Activated naive CD8-positive, alpha-beta T cell treated with anti-CD3 and anti-CD28 coated beads, Interleukin-2, amount 50 U/mL, for 16 hours (primary cell): ENCODE measurements around the gene FGF14.

Experiments used
- DNase-seq: peaks from one replicate; pipeline ENCODE4 v3.0.0-alpha.2; 2020; ENCODE audit warnings: low read depth, low spot score

Gene FGF14

GRCh38 chr13:102367836-102368235, 34.0 kb downstream of the FGF14 start:
- DNase-seq = no peak

DNA sequence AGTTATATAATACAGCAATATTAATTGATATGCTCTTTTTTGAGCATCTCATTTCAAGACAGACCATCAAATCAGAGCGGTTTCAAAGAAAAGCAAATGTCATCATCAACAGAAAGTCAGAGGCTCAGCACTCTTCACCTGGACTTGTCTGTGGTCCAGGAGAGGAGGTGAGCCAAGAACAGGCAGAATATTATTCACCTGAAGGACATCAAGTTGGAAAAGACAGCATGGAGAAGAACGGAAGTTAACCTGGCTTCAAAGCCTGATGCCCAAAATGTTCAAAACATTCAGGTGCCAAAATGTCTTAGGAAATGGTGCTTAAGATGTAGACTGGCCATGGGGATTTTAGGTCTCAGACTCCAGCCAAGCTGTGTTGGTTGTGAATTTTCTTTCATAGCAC, 40.7 kb downstream of the FGF14 start:
- DNase-seq = no peak

DNA sequence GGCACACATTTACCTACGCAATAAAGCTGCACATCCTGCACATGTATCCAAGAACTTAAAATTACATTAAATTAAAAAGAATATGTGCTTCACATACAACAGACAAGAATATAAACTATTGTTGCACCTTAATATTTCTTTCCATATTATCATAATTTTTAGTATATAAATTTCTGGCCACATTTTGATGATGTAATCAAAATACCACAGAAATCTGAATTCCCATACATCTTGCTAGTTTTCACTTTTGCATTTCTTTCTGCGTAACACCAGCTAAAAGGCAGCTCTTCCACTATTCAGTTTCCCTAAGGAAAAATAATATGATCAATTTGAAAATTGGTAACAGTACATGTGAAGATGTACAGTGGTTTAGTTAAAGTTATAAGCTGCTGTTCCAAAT, 42.6 kb downstream of the FGF14 start:
- no peak for DNase-seq

GRCh38 chr13:102355251-102355650, 46.6 kb downstream of the FGF14 start:
- no peak for DNase-seq

DNA sequence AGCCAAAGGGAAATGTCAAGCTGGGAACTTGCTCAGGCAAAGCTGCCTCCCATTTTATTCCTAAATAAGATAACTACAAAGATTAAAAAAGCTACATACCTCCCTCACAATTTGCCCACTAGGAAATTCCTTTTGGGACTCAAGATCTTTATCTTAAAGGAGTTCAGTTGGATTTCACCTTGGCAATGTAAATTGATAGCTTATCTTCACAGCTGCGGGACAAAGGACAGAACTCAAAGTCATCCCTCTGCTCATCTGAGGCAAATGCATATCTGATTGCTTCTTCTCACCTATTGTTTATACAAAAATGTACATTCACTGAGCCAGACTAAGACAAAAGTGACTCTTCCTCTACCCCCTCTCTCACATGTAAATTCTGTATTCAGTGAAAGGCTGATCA, 47.8 kb downstream of the FGF14 start:
- no peak for DNase-seq

GRCh38 chr13:102351521-102351920, 50.3 kb downstream of the FGF14 start:
- DNase-seq = no peak

DNA sequence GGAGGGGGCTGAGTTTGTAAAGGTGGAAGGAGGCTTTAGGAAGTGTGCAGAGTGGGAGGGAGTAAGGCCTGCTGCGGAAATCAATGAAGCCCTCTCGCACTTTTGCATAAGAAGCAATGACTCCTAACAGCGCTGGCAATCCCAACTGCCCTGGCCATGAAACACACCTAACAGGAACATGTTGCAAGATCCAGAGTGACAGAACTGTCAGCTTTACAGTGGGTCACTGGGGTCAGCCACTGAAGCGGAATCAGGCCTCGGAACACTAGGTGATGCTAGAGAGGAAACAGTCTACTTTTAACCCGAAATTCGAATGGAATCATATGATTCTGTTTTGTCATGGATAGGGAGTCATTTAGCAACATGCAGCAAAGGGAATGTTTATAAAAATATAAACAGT, 54.4 kb downstream of the FGF14 start:
- DNase-seq = no peak

GRCh38 chr13:102346769-102347168, 55.1 kb downstream of the FGF14 start:
- DNase-seq = no peak

- no peak for DNase-seq
These were observed 57.4 kb downstream of the FGF14 start for GRCh38 chr13:102344410-102344809.

GRCh38 chr13:102333320-102334198, 68.3 kb downstream of the FGF14 start:
- DNase-seq = no peak

DNA sequence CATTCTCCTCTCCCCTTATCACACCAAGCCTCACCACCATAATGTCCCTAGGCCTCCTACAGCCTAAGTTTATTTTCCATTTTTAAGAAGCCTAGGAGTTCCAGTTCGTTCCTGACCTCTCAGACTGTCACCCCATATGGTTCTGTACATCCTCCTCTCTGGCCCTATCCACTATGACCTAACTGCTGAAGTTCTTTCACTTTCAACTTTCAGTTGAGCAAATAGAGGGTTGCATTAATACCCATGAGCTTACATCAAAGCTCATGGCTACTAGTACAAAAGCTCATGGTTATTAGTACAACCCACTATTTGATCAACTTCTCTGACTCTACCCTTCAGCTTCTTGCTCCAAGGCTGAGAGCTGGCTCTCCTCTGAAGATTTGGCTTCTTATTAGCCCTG, 72.9 kb downstream of the FGF14 start:
- DNase-seq = no peak

DNA sequence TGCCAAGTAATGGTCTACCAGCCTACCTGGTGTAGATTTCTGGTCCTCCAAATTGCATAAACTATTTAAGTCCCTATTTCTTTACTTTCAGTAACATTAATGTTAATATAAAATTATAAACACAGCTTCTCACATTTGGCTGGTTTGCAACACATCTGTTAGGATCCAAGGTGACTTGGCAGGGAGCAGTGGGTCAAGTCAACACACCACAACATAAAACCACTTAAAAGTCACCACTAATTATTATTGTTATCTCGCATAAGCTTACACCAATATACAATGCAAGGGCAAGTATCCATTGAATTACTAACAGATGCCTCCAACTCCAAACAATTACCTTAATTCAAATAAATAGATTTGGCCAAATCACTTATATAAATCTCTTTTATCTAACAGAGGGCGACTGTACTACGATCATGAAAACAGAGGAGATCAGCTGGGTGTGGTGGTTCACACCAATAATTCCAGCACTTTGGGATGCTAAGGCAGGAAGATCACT, 74.7 kb downstream of the FGF14 start:
- DNase-seq = no peak

GRCh38 chr13:102326381-102327118, 75.3 kb downstream of the FGF14 start:
- DNase-seq = no peak

- DNase-seq = no peak
These were observed 76.5 kb downstream of the FGF14 start for GRCh38 chr13:102325321-102325720.

DNA sequence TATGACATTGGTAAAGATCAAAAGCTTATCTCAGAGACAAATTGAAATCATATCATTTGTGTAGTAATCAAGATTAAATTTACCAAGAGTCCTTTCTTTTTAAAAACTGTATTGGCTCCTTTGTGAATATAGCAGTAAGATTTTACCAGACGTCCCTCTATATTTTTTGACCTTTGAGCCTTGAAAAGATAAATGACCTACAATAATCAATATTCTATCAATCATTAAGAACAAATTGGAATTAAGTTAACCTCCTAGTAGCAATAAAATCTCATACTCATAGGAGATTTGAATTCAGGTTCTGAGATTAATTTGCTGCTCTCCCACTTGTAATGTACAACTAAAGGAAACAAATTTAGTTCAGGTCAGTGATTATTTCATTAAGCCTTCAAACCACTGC, 78.3 kb downstream of the FGF14 start:
- DNase-seq = no peak

GRCh38 chr13:102323012-102323411, 78.8 kb downstream of the FGF14 start:
- no peak for DNase-seq

DNA sequence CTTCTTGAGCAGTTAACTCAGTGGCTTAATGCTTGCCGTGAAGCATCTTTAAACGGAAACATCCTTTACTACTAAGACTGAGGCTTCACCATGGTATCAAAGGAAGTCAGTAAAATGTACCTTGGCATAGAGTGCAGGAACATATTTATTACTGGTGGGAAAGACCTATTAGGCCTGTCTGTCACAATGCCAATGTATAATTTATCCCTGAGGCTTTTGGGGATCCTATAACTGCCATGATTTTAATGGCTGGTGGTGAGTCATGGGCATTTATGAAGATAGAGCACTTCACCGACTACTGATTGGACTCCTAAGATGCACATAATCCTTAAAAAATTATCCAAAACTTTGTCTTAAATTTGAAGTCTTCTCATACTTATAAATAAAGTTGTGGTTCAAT, 79.6 kb downstream of the FGF14 start:
- no peak for DNase-seq

DNA sequence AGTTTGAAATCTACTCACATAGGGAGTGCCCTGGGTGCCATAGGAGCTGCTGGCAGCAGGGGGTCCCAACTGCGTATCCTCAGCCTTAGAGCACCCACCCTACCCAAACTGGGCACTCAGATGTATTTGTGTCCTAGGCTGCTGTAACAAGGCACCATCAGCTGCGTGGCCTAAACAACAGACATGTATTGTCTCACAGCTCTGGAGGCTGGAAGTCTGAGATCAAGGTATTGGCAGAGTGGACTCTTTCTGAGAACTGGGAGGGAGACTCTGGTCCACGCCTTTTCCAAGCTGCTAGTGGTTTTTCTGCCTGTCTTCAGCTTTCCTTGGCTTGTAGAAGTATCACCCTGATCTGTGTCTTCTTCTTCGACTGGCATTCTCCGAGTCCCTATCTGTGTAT, 83.6 kb downstream of the FGF14 start:
- DNase-seq = no peak

- DNase-seq = no peak
These were observed 84.3 kb downstream of the FGF14 start for GRCh38 chr13:102317593-102317992.

DNA sequence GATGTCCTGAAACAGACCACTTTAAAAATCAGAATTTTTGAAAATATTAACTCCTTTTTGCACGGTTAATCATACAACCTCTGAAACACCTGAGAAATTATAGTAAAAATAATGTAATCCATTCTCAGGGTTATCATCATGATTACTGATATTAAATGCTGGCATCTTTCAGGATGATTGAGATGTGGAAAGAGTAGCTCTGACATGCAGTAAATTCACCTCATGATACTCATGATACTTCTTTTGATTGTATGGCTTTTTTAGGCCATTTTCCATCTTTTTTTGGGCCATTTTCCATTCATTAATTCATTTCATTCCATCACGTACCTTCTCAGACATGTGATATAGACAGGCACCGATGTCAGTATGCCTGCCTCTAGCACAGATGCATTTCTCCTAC, 85.1 kb downstream of the FGF14 start:
- no peak for DNase-seq

DNA sequence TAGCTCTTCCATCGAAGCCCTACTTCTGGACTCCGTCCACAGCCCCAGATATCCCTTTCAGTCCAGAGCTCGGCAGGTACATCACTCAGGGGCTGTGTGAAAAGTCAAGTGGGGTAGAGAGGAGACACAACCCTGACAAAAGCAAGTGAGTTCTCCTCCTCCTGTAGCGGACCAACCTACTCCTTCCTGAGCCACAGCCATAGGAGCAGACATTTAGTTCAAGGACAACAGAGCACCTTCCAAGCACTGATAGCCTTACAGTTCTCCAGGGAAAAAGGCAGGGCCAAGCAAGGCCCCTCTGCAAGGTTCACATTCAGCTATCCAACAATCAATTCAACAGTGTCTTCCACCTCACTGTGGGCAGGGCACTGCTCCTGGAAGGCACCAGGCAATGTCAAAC, 89.0 kb downstream of the FGF14 start:
- no peak for DNase-seq

DNA sequence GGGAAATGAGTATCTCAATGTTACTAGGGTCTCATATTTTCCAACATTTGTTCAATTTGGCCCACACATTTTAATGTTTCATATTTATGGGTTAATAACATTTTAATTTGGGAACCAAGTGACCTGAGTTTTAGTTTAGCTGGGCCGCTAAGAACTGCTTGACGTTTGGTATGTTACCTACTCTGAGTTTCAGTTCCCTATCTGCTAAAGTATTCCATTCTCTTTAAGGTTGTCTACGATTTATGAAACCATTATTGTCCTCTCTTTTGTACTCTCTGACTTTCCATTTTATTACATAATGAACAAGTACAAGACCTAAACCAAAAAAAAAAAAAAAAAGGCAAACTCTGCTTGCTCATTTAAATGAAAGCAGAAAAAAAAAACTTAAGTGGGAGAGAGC, 89.9 kb downstream of the FGF14 start:
- no peak for DNase-seq

GRCh38 chr13:102311419-102311796, 90.4 kb downstream of the FGF14 start:
- no peak for DNase-seq
